CD4-positive, alpha-beta T cell (primary cell): ENCODE results near the gene ARID1B. TPM values are rescaled to one million over a fixed set of nuclear protein-coding genes. Genes with fewer than 3 reads are reported as not detected.

ENCODE experiments used
- ATAC-seq: fragments of 200-7000 bp; cut with Tn5 transposase; one replicate; pipeline ENCODE4 v1.10.0; 2022; ENCODE audit warnings: mild to moderate bottlenecking; ENCODE audit not compliant: poor library complexity
- CTCF ChIA-PET: fragments of 350-600 bp; sonication (Branson Sonifier 250); formaldehyde crosslinking; loops from one replicate; lab custom pipeline; 2021; ENCODE audit warnings: antibody characterized with exemption, inconsistent platforms; lab: Charles Lee
- POLR2A ChIA-PET: fragments of 350-600 bp; sonication (Branson Sonifier 250); formaldehyde crosslinking; loops from one replicate; lab custom pipeline; 2021; ENCODE audit warnings: antibody characterized with exemption, inconsistent platforms; lab: Charles Lee
- DNase-seq, 14 experiments: peaks; one replicate each; pipeline ENCODE4 v3.0.0-alpha.2; 2013 to 2020; ENCODE audit warnings: mixed read lengths in 2 of 14
- H3K27ac ChIP-seq, 2 donors: one replicate each; pipeline versions ENCODE4 v1.5.1 to v1.7.0; 2013; ENCODE audit warnings: low read length in 2 of 2, low read depth in 1 of 2, mild to moderate bottlenecking in 1 of 2
- H3K27me3 ChIP-seq, 2 experiments: 1 replicate in 1 of 2; 2 replicates in 1 of 2; pipeline versions ENCODE4 v1.6.1 to v1.7.0; 2013; ENCODE audit warnings: low read length in 2 of 2, control low read depth in 1 of 2, mild to moderate bottlenecking in 1 of 2, moderate library complexity in 1 of 2; ENCODE audit not compliant: insufficient read depth in 2 of 2, control insufficient read depth in 1 of 2
- H3K36me3 ChIP-seq: one replicate; pipeline ENCODE4 v1.6.1; 2013; ENCODE audit warnings: low read length, control low read depth; ENCODE audit not compliant: insufficient read depth
- H3K4me1 ChIP-seq: one replicate; pipeline ENCODE4 v1.6.1; 2013; ENCODE audit warnings: low read length, control low read depth; ENCODE audit not compliant: insufficient read depth
- H3K4me3 ChIP-seq: one replicate; pipeline ENCODE4 v1.5.1; 2013; ENCODE audit warnings: mild to moderate bottlenecking, low read length, moderate library complexity
- H3K9me3 ChIP-seq, 2 experiments: 1 replicate in 1 of 2; 2 replicates in 1 of 2; pipeline versions ENCODE4 v1.6.1 to v1.7.0; 2013; ENCODE audit warnings: low read length in 2 of 2, mild to moderate bottlenecking in 2 of 2, control low read depth in 1 of 2, moderate library complexity in 1 of 2; ENCODE audit not compliant: control insufficient read depth in 1 of 2, insufficient read depth in 1 of 2
- H3K27ac Mint-ChIP-seq: one replicate; pipeline ENCODE4 v1.8.0; 2020; ENCODE audit warnings: mixed read lengths
- H3K27me3 Mint-ChIP-seq: one replicate; pipeline ENCODE4 v1.8.0; 2021; ENCODE audit warnings: mixed read lengths
- H3K36me3 Mint-ChIP-seq: one replicate; pipeline ENCODE4 v1.8.0; 2021; ENCODE audit warnings: low read depth, mixed read lengths
- H3K4me1 Mint-ChIP-seq: one replicate; pipeline ENCODE4 v1.8.0; 2021; ENCODE audit warnings: low read depth, mixed read lengths
- H3K4me3 Mint-ChIP-seq: one replicate; pipeline ENCODE4 v1.8.0; 2020; ENCODE audit warnings: mild to moderate bottlenecking, mixed read lengths
- H3K9me3 Mint-ChIP-seq: one replicate; pipeline ENCODE4 v1.8.0; 2020; ENCODE audit warnings: mixed read lengths
- CTCF ChIP-seq: fragments of 200-600 bp; IDR thresholded peaks from one replicate; pipeline ENCODE4 v1.8.0; 2022; ENCODE audit warnings: antibody characterized with exemption, mild to moderate bottlenecking
- intact Hi-C, 2 experiments: fragments of 100-400 bp; cut with DNase I in 1 of 2; cut with micrococcal nuclease in 1 of 2; formaldehyde crosslinking; loops; one replicate each; pipeline versions ENCODE4 v1.15.1 to v1.9.0; 2023 to 2025; cut with DNase I, micrococcal nuclease
- total RNA-seq, 174 experiments: library from RNA in 2 of 174; stranded (reverse) in 2 of 174; gene quantifications; one replicate each; pipeline ENCODE4 v1.2.3 and lab custom pipeline; 2021 to 2026

ARID1B gene
- total RNA-seq, 2 experiments from 2014 or later: 120 to 125 TPM

- TF ChIP-seq CTCF: no peak
- H3K4me1 ChIP-seq: peaks cover 45% of the 10 kb centered on the region
- Mint-ChIP-seq H3K9me3 (no peaks in the 10 kb centered on the region), H3K4me1 (peaks cover 93% of the 10 kb centered on the region), H3K36me3 (no peaks in the 10 kb centered on the region), H3K27ac (no peak overlapping the region), H3K27me3 (no peaks in the 10 kb centered on the region), H3K4me3 (no peak overlapping the region)
- ChIA-PET CTCF (interaction anchor here (0.7 to 1.4 kb wide), 2 partner anchors 11 to 1881 kb away, joined by 3 read pairs; no protein-coding TSS in a partner anchor), POLR2A (interaction anchor here (1.5 kb wide), 1 partner anchor 10 kb away, joined by 5 read pairs; no protein-coding TSS in a partner anchor)
- H3K27ac ChIP-seq: no peak overlapping the region
- H3K36me3 ChIP-seq: no peaks in the 10 kb centered on the region
- H3K27me3 ChIP-seq: no peaks in the 10 kb centered on the region
- no peak for DNase-seq
- H3K4me3 ChIP-seq: no peak overlapping the region
- no peaks in the 10 kb centered on the region for H3K9me3 ChIP-seq
- intact Hi-C loops: loop anchor here in 1 of 2 experiments (2.0 kb wide), 1 partner anchor 15 kb away; no protein-coding TSS in a partner anchor
- ATAC-seq: no peak
Observed at GRCh38 chr6:156809446-156810178, 32.4 kb downstream of the ARID1B start.

- POLR2A ChIA-PET: no interaction called here
- Mint-ChIP-seq H3K4me1 (peaks cover 90% of the 10 kb centered on the region), H3K27ac (no peak overlapping the region), H3K36me3 (no peaks in the 10 kb centered on the region), H3K4me3 (no peak overlapping the region), H3K9me3 (no peaks in the 10 kb centered on the region), H3K27me3 (no peaks in the 10 kb centered on the region)
- TF ChIP-seq CTCF: no peak
- CTCF ChIA-PET: no interaction called here
- H3K4me1 ChIP-seq: peaks cover 37% of the 10 kb centered on the region
- DNase-seq (no peak), ATAC-seq (no peak)
- no peaks in the 10 kb centered on the region for H3K27me3 ChIP-seq
- H3K27ac ChIP-seq: no peak overlapping the region
- intact Hi-C loops: no loop called here
- no peak overlapping the region for H3K4me3 ChIP-seq
- H3K9me3 ChIP-seq: no peaks in the 10 kb centered on the region
- H3K36me3 ChIP-seq: no peaks in the 10 kb centered on the region
Observed at GRCh38 chr6:156814036-156814581, 36.9 kb downstream of the ARID1B start.

- no peak overlapping the region for H3K27ac ChIP-seq
- Mint-ChIP-seq H3K27ac (no peak overlapping the region), H3K9me3 (no peaks in the 10 kb centered on the region), H3K4me3 (peak overlapping the region; percentile 16), H3K36me3 (no peaks in the 10 kb centered on the region), H3K27me3 (no peaks in the 10 kb centered on the region), H3K4me1 (peaks cover 88% of the 10 kb centered on the region)
- DNase-seq (no peak), ATAC-seq (no peak)
- ChIA-PET CTCF (no interaction called here), POLR2A (no interaction called here)
- no peak overlapping the region for H3K4me3 ChIP-seq
- H3K4me1 ChIP-seq: peaks cover 35% of the 10 kb centered on the region
- intact Hi-C loops: loop anchor here in 1 of 2 experiments (5.0 kb wide), 1 partner anchor 34 kb away; no protein-coding TSS in a partner anchor
- H3K36me3 ChIP-seq: no peaks in the 10 kb centered on the region
- no peaks in the 10 kb centered on the region for H3K27me3 ChIP-seq
- H3K9me3 ChIP-seq: no peaks in the 10 kb centered on the region
- TF ChIP-seq CTCF: no peak
Observed at GRCh38 chr6:156816505-156816904, 39.3 kb downstream of the ARID1B start.
